Activated CD4-positive, alpha-beta T cell treated with anti-CD3 and anti-CD28 coated beads for 24 hours (primary cell): ENCODE measurements around the gene KRT15.

Experiments used
- DNase-seq, 2 donors: peaks; one replicate each; pipeline ENCODE4 v3.0.0-alpha.2; 2020; ENCODE audit warnings: low read depth in 2 of 2

Gene KRT15

DNA sequence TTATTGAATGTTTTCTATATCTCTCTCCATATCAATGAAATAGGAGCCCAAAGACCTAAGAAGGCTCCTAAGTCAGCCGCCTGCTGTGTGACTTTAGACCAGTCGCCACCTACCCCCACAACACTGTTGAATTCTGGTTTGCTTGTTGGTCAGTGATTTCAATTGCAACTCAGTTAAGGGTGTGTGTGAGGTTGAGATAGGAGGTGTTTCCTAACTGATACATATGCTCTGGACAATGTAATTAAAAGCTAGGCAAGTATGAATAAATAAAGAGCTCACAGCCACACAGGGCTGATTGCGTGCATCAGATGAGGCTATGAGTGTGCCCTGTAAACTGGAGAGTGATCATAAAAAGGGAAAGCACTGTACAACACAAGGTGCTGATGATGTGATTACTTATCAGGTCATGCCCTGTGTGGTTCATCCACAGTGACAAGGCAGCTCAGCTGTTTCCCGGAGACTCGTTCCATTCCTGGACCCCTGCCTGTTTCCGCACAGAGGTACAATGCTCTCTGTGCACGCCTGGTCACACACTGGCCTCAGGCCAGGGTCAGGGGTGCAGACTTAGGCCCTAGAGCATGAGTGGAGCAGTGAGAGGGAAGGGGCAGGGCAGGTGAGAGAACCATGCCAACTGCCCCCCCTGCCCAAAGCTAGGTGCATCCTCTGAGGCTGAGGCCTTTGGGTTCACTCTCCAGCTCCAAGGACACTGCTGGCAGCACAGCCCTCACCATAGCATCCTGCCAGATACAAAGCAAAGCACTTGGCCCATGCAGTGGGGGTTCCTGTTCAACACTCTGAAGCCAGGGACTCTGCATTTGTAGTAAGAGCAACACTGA, 34.5 kb downstream of the KRT15 start:
- DNase-seq = no peak

DNA sequence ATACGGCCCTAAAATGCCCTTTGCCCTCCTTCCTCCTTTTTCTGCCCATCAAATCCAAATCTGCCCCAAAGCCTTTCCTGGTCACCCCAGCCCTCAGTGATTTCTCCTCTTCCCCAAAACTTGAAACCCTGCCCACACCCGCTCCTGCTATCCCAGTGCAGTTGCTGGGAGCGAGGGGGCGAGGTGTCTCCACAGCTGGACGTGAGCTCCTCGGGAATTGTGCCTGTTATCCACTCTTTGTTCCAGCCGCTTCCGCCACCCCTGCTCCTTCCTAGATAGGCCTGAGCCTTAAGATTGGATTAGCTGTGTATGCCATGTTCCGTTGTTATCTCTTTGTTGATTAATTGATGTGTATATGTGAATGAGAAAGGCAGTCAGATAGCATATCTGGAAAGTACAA, 35.2 kb downstream of the KRT15 start:
- no peak for DNase-seq

DNA sequence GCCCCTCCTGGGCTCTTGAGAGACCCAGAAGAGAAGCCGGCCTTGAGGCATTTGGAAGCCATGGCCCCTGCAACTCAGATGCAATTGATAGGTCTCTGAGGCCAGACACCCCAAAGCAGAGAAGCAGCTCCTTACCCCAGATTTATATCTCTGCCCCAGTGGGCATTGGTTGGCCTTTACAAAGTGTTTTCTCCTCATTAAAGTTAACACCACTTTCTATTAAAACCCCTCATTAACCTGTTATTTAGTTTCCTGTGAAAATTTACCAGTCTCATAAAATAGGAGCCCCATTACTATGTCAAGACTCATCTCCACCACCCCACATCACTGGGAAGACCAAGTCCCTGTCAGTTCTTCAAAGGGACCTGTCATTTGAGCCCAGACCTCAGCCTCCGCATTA, 37.7 kb downstream of the KRT15 start, which contains the start of gene KRT35:
Gene KRT35 (minus strand): TSS at position 116 of the 400 bp plus-strand sequence. CDS start 54 bp downstream, at position 62.
- DNase-seq = no peak

DNA sequence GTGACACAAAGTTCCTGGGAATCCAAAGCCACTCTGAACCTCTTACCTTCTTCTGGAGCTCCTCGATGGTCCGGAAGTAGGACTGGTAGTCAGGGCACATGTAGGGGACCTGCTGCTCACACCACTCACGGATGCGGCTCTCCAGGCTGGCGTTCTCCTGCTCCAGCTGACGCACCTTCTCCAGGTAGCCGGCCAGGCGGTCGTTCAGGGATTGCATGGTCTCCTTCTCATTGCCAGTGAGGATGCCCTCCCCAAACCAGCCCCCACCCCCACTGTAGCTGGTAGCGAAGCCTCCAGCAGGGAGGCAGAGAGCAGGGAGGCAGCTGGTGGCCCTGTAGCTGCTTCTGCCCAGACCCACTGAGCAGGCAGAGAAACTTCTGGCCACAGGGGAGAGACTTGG, 38.1 kb downstream of the KRT15 start:
- no peak for DNase-seq

DNA sequence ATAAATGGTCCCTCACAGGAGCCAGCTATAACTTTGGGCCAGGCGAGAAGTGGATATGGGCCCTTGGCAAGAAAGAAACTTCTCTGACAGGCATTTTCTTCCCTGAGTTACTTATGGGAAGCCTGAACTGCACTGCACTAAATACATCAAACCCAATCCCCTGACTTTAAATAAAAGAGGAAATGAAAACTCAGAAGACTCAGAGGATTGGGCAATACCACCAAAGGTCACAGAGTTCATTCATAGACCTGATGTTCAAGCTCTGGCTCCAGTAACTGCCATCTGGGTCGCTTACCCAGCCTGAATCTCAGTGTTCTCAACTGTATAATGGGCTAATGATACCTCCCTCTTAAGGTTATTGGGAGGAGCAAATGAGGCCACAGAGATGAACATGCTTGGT, 38.6 kb downstream of the KRT15 start:
- no peak for DNase-seq

DNA sequence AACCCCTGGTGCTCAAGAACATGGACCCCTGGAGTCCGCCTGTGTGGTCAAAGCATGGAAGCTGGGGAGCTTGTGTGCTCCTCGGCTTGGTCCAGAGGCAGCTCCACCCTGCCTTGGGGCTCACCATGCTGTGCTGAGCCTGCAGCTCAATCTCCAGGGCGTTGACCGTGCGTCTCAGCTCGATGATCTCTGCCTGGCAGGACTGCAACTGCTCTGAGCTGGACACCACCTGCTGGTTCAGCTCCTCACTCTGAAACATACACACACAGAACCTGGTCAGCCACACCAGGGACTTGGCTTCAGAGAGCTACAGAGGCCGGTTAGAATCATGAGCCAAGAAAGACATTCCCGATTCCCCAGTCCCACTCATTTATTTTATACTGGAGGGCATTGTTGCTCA, 40.5 kb downstream of the KRT15 start:
- no peak for DNase-seq

DNA sequence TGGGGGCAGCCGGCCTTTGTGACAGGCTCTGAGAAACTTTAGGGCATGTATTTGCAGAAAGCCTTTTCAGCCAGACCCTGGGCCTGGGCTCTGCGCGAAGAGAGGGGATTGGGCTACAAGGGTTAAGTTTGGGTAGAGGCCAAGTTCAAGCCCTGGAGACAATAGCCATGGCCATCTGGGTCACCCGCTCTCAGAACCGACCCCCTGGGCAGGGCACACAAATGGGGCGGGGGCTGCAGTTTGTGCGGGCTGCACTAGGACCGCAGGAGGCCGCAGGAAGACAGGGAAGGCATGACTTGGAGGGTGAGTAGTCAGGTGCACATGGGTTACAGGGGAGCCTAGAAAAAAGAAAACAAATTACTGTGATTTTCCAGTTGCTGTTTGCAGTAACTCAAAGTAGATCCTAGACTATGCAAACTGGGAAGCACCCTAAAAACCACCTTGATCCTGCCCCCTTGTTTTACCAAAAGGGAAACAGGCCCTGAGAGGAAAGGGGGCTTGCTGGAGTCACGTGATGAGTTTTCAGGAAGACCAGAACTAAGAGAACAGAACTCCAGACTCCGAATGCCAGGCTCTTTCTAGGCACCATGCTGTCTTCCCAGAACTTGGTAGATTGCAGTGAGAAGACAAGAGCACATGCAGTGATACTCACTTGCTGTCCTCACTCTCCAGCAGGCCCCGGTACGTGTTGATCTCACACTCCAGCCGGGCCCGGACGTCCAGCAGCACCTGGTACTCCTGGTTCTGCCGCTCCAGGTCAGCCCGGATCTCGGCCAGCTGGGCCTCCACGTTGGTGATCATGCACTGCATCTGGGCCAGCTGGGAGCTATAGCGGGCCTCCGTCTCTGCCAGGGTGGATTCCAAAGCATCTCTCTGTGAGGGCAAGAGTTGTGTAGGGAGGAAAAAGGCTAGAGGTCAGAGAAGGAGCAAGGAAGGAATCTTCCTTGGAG, 41.5 kb downstream of the KRT15 start:
- DNase-seq = no peak

DNA sequence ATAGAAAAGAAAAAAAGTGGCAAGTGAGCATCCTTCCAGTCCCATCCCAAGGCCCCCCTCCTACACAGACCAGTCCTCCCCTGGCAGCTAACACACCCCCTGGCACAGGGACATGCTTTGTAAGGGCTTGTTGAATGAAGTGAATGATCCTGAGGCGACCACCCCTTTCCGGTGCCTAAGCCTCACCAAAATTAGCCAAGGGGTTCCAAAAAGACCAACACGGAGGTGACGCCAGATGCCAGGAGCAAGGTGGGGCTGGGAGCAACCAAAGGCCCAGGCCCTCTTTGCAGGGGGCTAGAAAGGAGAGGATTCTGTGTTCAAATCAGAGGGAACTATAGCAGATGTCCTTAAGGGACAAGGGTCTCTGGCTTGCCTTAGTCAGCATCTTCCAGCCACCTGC, 43.3 kb downstream of the KRT15 start:
- no peak for DNase-seq

DNA sequence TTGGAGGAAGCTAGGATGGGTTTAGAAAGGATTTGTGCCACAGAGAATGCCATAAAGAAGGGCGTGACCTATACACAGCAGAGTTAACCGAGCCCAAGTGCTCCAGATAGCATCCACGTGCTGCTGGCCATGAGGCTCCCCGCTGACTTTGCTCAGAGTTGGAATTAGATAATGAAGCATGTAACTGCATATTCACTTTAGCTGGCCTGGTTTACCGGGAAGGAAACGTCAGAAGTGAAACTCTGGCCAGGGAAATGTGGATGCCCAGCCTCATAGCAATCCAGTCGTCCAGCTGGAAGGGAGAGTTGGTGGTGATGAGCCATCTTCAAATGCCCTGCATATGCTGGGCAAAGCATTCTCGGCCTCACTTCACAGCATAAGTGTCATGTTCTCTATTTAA, 43.8 kb downstream of the KRT15 start:
- no peak for DNase-seq

DNA sequence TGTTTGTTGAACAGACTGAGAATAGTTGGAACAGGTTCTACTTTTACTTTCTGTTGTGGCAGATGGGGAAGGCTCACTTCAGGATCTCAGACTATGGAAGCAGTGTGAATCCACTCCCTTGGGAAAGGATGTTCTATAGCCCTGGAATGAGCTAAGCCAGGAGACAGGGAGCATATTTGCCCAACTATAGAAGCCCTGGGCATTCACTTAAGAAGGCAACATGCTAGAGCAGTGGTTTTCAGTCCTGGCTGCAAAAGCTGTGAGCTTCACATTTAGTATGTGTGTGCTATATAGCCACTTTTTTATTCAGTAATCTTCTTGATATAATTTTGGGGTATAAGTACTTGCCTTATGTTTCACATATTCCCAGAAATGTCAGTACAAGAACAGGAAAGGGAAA, 50.3 kb downstream of the KRT15 start:
- DNase-seq = no peak

DNA sequence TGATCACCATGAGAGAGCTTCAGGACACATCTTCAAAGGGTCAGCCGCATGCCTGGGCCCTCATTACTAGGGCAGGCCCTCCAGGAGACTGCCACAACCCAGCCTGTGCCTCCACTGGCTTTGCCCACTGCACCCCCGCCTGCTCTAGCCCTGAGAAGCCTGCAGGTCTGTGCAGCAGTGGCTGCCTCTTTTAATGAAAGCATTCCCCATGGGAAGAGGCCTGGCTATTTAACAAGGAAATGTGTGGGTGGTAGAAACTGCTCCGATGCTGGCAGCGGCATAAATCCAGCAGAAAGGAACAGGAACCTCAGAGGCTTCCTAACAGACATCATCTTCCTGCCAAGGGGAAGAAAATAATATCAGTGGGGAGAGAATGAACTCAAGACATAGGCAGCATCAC, 51.1 kb downstream of the KRT15 start:
- DNase-seq = no peak

DNA sequence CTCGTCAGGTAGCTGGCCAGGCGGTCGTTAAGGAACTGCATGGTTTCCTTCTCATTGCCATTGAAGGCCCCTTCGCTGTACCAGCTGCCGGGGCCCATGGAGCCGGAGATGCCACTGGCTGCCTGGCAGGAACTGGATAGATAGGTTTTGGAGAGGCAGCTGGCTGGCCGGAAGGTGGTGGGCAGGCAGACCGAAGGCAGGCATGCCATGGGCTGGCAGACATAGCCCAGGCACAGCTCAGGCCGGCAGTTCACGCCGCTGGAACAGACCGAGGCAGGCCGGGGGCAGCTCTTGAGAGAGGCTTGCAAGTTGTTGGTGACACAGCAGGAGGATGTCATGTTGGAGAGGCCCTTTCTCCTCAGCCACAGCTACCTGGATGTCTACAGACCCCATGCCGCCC, 51.7 kb downstream of the KRT15 start, which contains the start of gene KRT32:
Gene KRT32 (minus strand): TSS at position 399 of the 400 bp plus-strand sequence. CDS start 61 bp downstream, at position 338.
- no peak for DNase-seq

DNA sequence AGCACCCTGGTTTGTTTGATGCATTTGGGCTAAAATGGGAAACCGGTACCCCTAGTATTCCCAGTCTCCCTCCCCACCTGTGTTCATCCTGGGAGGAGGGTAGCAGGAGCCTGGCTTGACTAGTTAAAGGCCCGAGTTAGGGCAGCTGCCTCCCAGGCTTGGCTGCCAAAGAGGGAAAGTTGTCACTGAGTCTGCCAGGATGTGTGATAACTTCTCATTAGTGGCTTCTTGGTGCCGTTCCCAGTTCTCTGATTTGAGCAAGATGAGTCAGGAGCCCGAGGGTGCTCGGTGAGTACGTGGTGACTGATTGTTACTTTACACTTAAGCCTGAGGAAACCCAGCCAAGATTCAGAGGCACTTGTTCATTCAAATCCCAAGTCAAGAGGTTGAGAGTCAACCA, 54.0 kb downstream of the KRT15 start:
- DNase-seq = no peak

DNA sequence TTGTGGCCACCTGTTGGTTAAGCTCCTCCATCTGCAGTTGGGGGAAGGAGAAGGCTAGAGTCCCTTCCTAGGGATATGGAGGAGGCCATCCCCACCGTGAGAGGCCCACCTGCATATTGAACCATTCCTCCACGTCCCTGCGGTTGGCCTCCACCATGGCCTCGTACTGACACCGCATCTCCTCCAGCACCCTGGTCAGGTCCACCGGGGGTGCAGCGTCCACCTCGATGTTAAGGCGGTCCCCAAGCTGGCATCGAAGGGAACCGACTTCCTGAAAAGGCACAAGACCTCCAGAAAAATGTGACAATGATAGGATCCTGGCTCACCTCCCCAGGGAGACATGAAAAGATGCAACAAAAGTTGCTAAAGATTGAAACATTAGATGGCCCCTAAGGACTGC, 54.5 kb downstream of the KRT15 start:
- DNase-seq = no peak

DNA sequence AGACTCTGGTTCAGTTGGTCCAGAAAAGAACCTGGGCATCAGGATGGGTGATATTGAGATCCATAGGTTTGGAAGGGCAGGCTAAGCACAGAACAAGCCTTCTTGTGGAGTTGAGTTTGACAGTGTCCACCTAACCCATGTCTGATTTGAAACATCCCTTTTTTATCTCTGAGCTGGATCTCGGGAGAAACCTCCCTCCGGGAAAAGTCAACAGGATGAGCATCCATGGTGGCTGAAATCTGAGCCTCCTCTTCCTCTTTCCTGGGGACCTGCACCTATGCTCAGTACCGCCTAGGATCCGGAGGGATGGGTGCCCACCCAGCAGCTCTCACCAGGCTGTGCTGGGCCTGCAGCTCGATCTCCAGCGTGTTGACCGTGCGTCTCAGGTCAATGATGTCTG, 54.9 kb downstream of the KRT15 start:
- DNase-seq = no peak
